ENCODE measurements around the gene BICD1. TPM values are rescaled to one million over a fixed set of nuclear protein-coding genes. Genes with fewer than 3 reads are reported as not detected.

BICD1 gene
- total and polyA plus RNA-seq, 2 donors from 2014 or later: 3.8 to 36.7 TPM

DNA sequence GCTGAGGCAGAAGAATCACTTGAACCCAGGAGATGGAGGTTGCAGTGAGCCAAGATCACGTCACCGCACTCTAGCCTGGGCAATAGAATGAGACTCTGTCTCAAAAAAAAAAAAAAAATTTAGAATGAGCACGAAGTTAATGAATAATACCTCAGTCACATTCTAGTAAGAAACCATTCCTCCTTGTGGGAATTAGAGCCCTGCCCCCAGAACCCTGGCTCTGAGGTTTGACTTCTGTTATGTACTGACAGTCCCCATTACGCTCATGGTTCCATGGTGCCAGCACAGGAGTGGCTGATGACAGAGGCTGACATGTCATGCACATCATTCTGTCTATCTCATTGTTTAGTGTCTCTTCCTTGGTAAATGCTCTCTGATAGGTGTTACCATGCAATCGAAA lies 160.1 kb downstream of the BICD1 start:
- intact Hi-C loops (cut with DNase I): no loop called here
- H3K4me1 ChIP-seq (ENCODE audit: control insufficient read depth in 2 of 3, insufficient read depth in 2 of 3, low read depth in 1 of 3, low read length in 3 of 3): peaks cover 5 to 18% (median 5%) of the 10 kb centered on the region in 3 donors
- no peak overlapping the region for H3K4me3 ChIP-seq (ENCODE audit: low read length in 3 of 3)
- H3K36me3 ChIP-seq (ENCODE audit: control insufficient read depth in 2 of 3, insufficient read depth in 3 of 3, low read length in 3 of 3): no peaks in the 10 kb centered on the region
- H3K9ac ChIP-seq (ENCODE audit: low read length in 3 of 3): no peak overlapping the region
- TF ChIP-seq CTCF (IDR thresholded peaks at IDR 0.05; ENCODE audit: borderline replicate concordance, extremely low read depth, insufficient read depth): no peak
- FAIRE-seq (no peak), DNase-seq (peak in 1 of 5 donors; percentile 52)
- H3K27me3 ChIP-seq (ENCODE audit: control insufficient read depth, insufficient read depth, low read length): no peaks in the 10 kb centered on the region
- no peaks in the 10 kb centered on the region for H3K9me3 ChIP-seq (ENCODE audit: control insufficient read depth in 2 of 3, insufficient read depth in 1 of 3, low read length in 3 of 3)
- H3K27ac ChIP-seq (ENCODE audit: low read depth in 2 of 2, low read length in 2 of 2): no peak overlapping the region

DNA sequence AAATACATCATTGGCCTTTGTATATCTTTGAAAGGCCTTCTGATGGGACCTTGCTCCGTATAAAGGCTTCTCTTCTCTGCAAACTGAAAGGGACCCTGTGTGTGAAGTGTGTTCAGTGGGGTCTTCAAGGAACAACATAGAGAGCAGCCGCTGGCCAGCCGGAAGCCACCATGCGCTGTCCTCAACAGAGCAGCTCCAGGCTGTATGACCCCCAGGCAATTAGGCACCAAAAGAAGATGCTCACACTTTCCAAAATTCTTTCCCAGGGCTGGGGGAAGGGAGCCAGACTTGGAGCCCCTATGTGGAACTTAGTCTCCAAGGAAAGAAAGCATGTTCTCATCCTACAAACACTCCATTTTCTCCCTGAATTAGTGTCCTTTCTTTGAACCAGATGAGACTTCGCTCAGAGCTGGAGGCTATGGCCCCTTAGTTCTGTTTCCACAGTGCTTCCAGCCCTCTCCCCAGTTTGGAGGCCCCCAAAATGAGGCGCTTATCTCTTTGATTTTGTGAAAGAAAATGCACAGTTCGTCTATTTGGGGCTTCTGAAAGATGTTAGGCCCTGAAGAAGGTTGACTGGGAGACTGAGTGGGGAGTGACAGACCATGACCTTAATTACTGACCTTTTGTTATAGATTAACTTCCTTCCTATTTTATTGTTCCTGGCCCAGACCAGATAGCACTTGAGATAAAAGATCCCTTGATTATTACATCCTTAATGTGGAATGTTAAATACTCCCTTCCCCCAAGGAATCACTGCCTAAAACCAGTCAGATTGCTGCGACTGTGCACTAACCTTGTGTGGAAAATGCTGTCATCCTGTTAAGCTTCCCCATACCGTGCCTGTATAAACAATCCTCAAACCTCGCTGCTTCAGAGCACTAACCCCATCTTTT lies 164.4 kb downstream of the BICD1 start:
- DNase-seq (peak in 3 of 5 donors; percentile 35 to 80 (median 68)), FAIRE-seq (no peak)
- H3K4me1 ChIP-seq (ENCODE audit: control insufficient read depth in 2 of 3, insufficient read depth in 2 of 3, low read depth in 1 of 3, low read length in 3 of 3): peaks cover 9 to 23% (median 12%) of the 10 kb centered on the region in 3 donors
- H3K27ac ChIP-seq (ENCODE audit: low read depth in 2 of 2, low read length in 2 of 2): peak overlapping the region; percentile 55 to 65
- no peaks in the 10 kb centered on the region for H3K27me3 ChIP-seq (ENCODE audit: control insufficient read depth, insufficient read depth, low read length)
- no peak for TF ChIP-seq CTCF (IDR thresholded peaks at IDR 0.05; ENCODE audit: borderline replicate concordance, extremely low read depth, insufficient read depth)
- H3K4me3 ChIP-seq (ENCODE audit: low read length in 3 of 3): no peak overlapping the region
- H3K9ac ChIP-seq (ENCODE audit: low read length in 3 of 3): peak overlapping the region in 1 of 3 donors; percentile 29
- intact Hi-C loops (cut with DNase I): no loop called here
- H3K9me3 ChIP-seq (ENCODE audit: control insufficient read depth in 2 of 3, insufficient read depth in 1 of 3, low read length in 3 of 3): no peaks in the 10 kb centered on the region
- H3K36me3 ChIP-seq (ENCODE audit: control insufficient read depth in 2 of 3, insufficient read depth in 3 of 3, low read length in 3 of 3): no peaks in the 10 kb centered on the region

GRCh38 chr12:32272465-32272864 lies 165.8 kb downstream of the BICD1 start:
- TF ChIP-seq CTCF (IDR thresholded peaks at IDR 0.05; ENCODE audit: borderline replicate concordance, extremely low read depth, insufficient read depth): no peak
- Histone ChIP-seq H3K4me3 (ENCODE audit: low read length in 3 of 3) (no peak overlapping the region), H3K27me3 (ENCODE audit: control insufficient read depth, insufficient read depth, low read length) (no peaks in the 10 kb centered on the region), H3K9ac (ENCODE audit: low read length in 3 of 3) (no peak overlapping the region), H3K27ac (ENCODE audit: low read depth in 2 of 2, low read length in 2 of 2) (no peak overlapping the region), H3K4me1 (ENCODE audit: control insufficient read depth in 2 of 3, insufficient read depth in 2 of 3, low read depth in 1 of 3, low read length in 3 of 3) (peaks cover 7 to 19% (median 12%) of the 10 kb centered on the region in 3 donors), H3K36me3 (ENCODE audit: control insufficient read depth in 2 of 3, insufficient read depth in 3 of 3, low read length in 3 of 3) (no peaks in the 10 kb centered on the region), H3K9me3 (ENCODE audit: control insufficient read depth in 2 of 3, insufficient read depth in 1 of 3, low read length in 3 of 3) (no peaks in the 10 kb centered on the region)
- FAIRE-seq (no peak), DNase-seq (peak in 2 of 5 donors; percentile 68 to 69)
- intact Hi-C loops (cut with DNase I): no loop called here
